ENCODE results near the gene INAVA. TPM values are rescaled to one million over a fixed set of nuclear protein-coding genes. Genes with fewer than 3 reads are reported as not detected.

Gene INAVA
- total RNA-seq, 2 experiments from 2014 or later: 0.15 to 2.6 TPM

- peaks cover 79% of the 10 kb centered on the region for H3K27me3 Mint-ChIP-seq
- no peak overlapping the region for H3K4me3 Mint-ChIP-seq
- no peak overlapping the region for H3K27ac Mint-ChIP-seq
- no peaks in the 10 kb centered on the region for H3K36me3 Mint-ChIP-seq
- no peaks in the 10 kb centered on the region for H3K9me3 Mint-ChIP-seq (ENCODE audit: low read depth)
- peaks cover 9% of the 10 kb centered on the region for H3K4me1 Mint-ChIP-seq
- DNase-seq: no peak
- CTCF ChIA-PET: interaction anchor here (0.6 kb wide), 1 partner anchor 9 kb away, joined by 3 read pairs; no protein-coding TSS in a partner anchor
- ATAC-seq: no peak
Measured at GRCh38 chr1:200896531-200897196, 2.0 kb downstream of the INAVA start.

DNA sequence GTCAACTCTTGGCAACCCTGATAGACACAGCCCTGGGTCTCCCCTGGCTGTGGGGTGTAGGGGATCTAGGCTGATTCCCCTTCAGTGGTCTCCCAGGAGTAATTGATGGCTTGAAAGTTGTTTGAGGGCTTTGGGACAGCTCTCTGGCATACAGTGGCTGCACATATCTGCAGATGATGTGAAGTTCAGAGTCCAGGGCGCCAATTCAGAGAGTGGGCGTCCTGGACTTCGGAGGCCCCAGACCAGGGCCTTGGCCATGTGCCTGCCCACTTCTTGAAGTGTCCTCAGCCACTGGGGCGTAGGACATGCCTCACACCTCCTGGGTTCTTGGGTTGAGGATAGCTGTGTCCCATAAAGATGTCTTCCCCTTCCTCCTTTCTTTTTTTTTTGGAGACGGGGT is 2.6 kb downstream of the INAVA start:
- no peaks in the 10 kb centered on the region for H3K36me3 Mint-ChIP-seq
- ATAC-seq (no peak), DNase-seq (no peak)
- no peak overlapping the region for H3K4me3 Mint-ChIP-seq
- no peak overlapping the region for H3K27ac Mint-ChIP-seq
- H3K4me1 Mint-ChIP-seq: peaks cover 5% of the 10 kb centered on the region
- CTCF ChIA-PET: interaction anchor here (0.6 kb wide), 1 partner anchor 9 kb away, joined by 3 read pairs; no protein-coding TSS in a partner anchor
- peaks cover 79% of the 10 kb centered on the region for H3K27me3 Mint-ChIP-seq
- H3K9me3 Mint-ChIP-seq (ENCODE audit: low read depth): no peaks in the 10 kb centered on the region

- Mint-ChIP-seq H3K4me1 (no peaks in the 10 kb centered on the region), H3K9me3 (ENCODE audit: low read depth) (no peaks in the 10 kb centered on the region), H3K36me3 (no peaks in the 10 kb centered on the region), H3K4me3 (no peak overlapping the region), H3K27me3 (peaks cover 75% of the 10 kb centered on the region), H3K27ac (no peak overlapping the region)
- ATAC-seq (no peak), DNase-seq (no peak)
- CTCF ChIA-PET: no interaction called here
Measured at GRCh38 chr1:200899015-200899386, 4.3 kb downstream of the INAVA start.

GRCh38 chr1:200899451-200899915 is 4.8 kb downstream of the INAVA start:
- no peak overlapping the region for H3K27ac Mint-ChIP-seq
- CTCF ChIA-PET: interaction anchor here (1.7 kb wide), 1 partner anchor 8 kb away, joined by 3 read pairs; no protein-coding TSS in a partner anchor
- H3K4me1 Mint-ChIP-seq: no peaks in the 10 kb centered on the region
- H3K36me3 Mint-ChIP-seq: no peaks in the 10 kb centered on the region
- H3K27me3 Mint-ChIP-seq: peaks cover 74% of the 10 kb centered on the region
- no peak overlapping the region for H3K4me3 Mint-ChIP-seq
- DNase-seq (no peak), ATAC-seq (no peak)
- H3K9me3 Mint-ChIP-seq (ENCODE audit: low read depth): no peaks in the 10 kb centered on the region

DNA sequence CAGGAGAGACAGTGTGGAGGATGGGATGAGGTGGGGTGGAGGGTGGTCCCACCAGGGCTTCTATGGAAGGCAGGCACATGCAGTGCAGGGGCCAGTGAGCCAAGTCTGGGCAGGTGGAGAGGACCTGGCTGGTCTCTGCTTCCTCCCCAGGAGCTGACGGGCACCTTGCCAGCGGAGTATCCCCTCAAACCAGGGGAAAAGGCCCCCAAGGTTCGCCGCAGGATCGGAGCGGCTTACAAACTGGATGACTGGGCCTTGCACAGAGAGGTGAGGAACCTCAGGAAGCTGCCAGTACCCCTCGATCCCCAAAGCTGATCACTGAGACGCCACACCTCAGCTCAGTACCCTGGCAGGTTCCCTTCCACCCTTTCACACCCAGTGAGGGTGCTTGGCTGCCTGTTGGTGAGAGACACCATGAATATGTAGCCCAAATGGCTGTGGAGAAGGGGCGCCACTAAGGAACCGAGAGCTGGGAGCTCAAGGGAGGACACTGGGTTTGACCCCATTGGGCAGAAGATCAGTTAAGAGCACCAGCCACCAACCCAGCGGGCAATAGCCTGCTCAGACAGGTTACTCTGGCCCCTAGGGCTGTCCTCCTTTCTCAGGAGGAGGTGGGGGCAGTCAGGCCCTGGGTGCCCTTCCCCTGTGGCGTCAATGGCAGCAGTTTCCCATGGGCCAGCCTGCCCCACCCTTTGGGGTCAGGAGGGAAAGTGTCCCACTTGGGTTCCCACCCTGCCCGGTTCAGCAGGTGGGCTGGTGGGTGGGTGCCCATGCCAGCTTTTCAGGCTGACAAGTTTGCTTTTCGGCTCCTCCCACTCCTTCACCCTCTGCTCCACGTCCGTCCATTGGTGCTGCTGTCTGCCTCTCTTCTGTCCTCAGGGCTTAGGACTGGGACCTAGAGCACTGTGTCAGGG is 5.5 kb downstream of the INAVA start:
- ATAC-seq (no peak), DNase-seq (no peak)
- H3K36me3 Mint-ChIP-seq: no peaks in the 10 kb centered on the region
- peaks cover 1% of the 10 kb centered on the region for H3K4me1 Mint-ChIP-seq
- no peak overlapping the region for H3K4me3 Mint-ChIP-seq
- no peak overlapping the region for H3K27ac Mint-ChIP-seq
- no peaks in the 10 kb centered on the region for H3K9me3 Mint-ChIP-seq (ENCODE audit: low read depth)
- CTCF ChIA-PET: interaction anchor here (1.7 kb wide), 1 partner anchor 9 kb away, joined by 3 read pairs; no protein-coding TSS in a partner anchor
- peaks cover 77% of the 10 kb centered on the region for H3K27me3 Mint-ChIP-seq

DNA sequence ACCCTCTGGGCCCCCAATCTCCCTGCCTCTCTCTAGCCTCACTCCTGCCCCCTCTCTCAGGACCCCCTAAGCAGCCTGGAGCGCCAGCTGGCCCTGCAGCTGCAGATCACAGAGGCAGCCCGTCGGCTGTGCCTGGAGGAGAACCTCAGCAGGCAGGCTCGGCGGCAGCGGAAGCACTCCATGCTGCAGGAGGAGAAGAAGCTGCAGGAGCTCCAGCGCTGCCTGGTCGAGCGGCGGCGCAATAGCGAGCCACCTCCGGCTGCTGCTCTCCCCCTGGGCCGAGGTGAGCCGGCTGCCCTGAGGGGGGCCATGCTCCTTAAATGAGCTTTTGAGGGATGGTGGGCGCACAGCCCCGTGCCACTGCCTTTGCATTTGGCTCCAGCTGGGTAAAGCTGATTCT is 6.2 kb downstream of the INAVA start:
- Mint-ChIP-seq H3K36me3 (no peaks in the 10 kb centered on the region), H3K27ac (no peak overlapping the region), H3K4me3 (no peak overlapping the region), H3K27me3 (peaks cover 77% of the 10 kb centered on the region), H3K4me1 (peaks cover 7% of the 10 kb centered on the region), H3K9me3 (ENCODE audit: low read depth) (no peaks in the 10 kb centered on the region)
- no peak for ATAC-seq
- CTCF ChIA-PET: interaction anchor here (1.7 kb wide), 1 partner anchor 10 kb away, joined by 3 read pairs; no protein-coding TSS in a partner anchor
- DNase-seq: no peak

DNA sequence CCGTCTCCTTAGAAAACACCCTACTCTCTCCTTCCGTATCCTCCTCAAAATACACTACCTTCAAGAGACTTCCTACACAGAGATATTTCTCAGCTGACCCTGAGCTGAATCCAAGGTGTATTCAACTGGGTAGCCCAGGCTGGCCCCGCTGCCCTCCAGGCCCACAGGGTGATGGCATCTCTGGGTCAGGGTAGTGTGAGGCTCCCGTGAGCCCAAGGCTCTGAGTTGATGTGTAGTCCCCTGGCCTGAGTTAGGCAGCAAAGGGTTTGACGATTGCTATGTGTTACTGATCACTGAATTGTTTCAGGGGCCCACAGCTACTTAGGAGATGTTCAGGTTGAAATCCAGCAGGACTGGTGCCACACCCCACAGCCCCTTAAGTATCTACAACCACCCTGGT is 6.7 kb downstream of the INAVA start:
- Mint-ChIP-seq H3K9me3 (ENCODE audit: low read depth) (no peaks in the 10 kb centered on the region), H3K4me1 (peaks cover 9% of the 10 kb centered on the region), H3K27me3 (peaks cover 75% of the 10 kb centered on the region), H3K36me3 (no peaks in the 10 kb centered on the region), H3K27ac (no peak overlapping the region), H3K4me3 (no peak overlapping the region)
- CTCF ChIA-PET: no interaction called here
- DNase-seq (no peak), ATAC-seq (no peak)

GRCh38 chr1:200901796-200902444 is 7.2 kb downstream of the INAVA start:
- DNase-seq (no peak), ATAC-seq (no peak)
- CTCF ChIA-PET: no interaction called here
- Mint-ChIP-seq H3K27me3 (peaks cover 76% of the 10 kb centered on the region), H3K27ac (no peak overlapping the region), H3K4me3 (no peak overlapping the region), H3K4me1 (peaks cover 11% of the 10 kb centered on the region), H3K9me3 (ENCODE audit: low read depth) (no peaks in the 10 kb centered on the region), H3K36me3 (no peaks in the 10 kb centered on the region)

DNA sequence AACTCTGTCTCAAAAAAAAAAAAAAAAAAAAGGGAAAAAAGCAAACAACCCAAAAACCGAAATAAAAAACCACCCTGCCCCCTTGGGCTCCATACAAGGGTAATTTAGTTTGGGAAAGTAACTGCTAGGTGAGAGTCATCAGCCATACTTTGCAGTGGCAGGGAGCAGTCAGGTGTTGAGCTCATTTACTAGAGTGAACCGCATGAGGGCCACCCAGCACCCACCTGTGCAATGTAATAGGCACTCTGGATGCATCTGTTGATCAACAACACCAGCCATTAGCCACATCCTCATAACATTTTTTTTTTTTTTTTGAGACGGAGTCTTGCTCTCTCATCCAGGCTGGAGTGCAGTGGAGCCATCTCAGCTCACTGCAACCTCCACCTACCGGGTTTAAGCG is 9.1 kb downstream of the INAVA start:
- H3K9me3 Mint-ChIP-seq (ENCODE audit: low read depth): no peaks in the 10 kb centered on the region
- peaks cover 75% of the 10 kb centered on the region for H3K27me3 Mint-ChIP-seq

GRCh38 chr1:200904772-200905171 is 10.1 kb downstream of the INAVA start:
- H3K27ac Mint-ChIP-seq: no peak overlapping the region
- ATAC-seq: no peak
- H3K27me3 Mint-ChIP-seq: peaks cover 76% of the 10 kb centered on the region
- no peaks in the 10 kb centered on the region for H3K9me3 Mint-ChIP-seq (ENCODE audit: low read depth)
- peaks cover 11% of the 10 kb centered on the region for H3K4me1 Mint-ChIP-seq
- no peak overlapping the region for H3K4me3 Mint-ChIP-seq
- H3K36me3 Mint-ChIP-seq: no peaks in the 10 kb centered on the region
- CTCF ChIA-PET: interaction anchor here (1.2 to 1.4 kb wide), 3 partner anchors 16 to 210 kb away, joined by 3 to 4 read pairs (median 3); no protein-coding TSS in a partner anchor
- DNase-seq: no peak

More for the DNA sequence above, 9.1 kb downstream of the INAVA start:
- H3K36me3 Mint-ChIP-seq: no peaks in the 10 kb centered on the region
- H3K27ac Mint-ChIP-seq: no peak overlapping the region
- no peak for ATAC-seq
- no peak overlapping the region for H3K4me3 Mint-ChIP-seq
- CTCF ChIA-PET: interaction anchor here (1.3 kb wide), 1 partner anchor 16 kb away, joined by 3 read pairs; no protein-coding TSS in a partner anchor
- no peak for DNase-seq
- peaks cover 11% of the 10 kb centered on the region for H3K4me1 Mint-ChIP-seq

- ATAC-seq: peak; percentile 91
- Mint-ChIP-seq H3K4me1 (peaks cover 11% of the 10 kb centered on the region), H3K27me3 (peaks cover 82% of the 10 kb centered on the region)
Measured at GRCh38 chr1:200905411-200906052, 10.8 kb downstream of the INAVA start.

GRCh38 chr1:200906491-200906890 is 11.8 kb downstream of the INAVA start:
- ATAC-seq (no peak), DNase-seq (no peak)
- CTCF ChIA-PET: interaction anchor here (1.3 kb wide), 1 partner anchor 10 kb away, joined by 3 read pairs; no protein-coding TSS in a partner anchor
- H3K4me3 Mint-ChIP-seq: no peak overlapping the region
- no peaks in the 10 kb centered on the region for H3K9me3 Mint-ChIP-seq (ENCODE audit: low read depth)
- H3K4me1 Mint-ChIP-seq: peaks cover 11% of the 10 kb centered on the region
- H3K27me3 Mint-ChIP-seq: peaks cover 80% of the 10 kb centered on the region
- no peak overlapping the region for H3K27ac Mint-ChIP-seq
- no peaks in the 10 kb centered on the region for H3K36me3 Mint-ChIP-seq

More at GRCh38 chr1:200905411-200906052, 10.8 kb downstream of the INAVA start:
- H3K27ac Mint-ChIP-seq: no peak overlapping the region
- no peak overlapping the region for H3K4me3 Mint-ChIP-seq
- no peaks in the 10 kb centered on the region for H3K36me3 Mint-ChIP-seq
- peak; percentile 75 for DNase-seq
- CTCF ChIA-PET: interaction anchor here (0.5 to 1.4 kb wide), 6 partner anchors 9 to 284 kb away, joined by 3 to 4 read pairs (median 3); no protein-coding TSS in a partner anchor
- no peaks in the 10 kb centered on the region for H3K9me3 Mint-ChIP-seq (ENCODE audit: low read depth)

Data from activated CD8-positive, alpha-beta memory T cell treated with anti-CD3 and anti-CD28 coated beads, Interleukin-2, amount 10 ng/mL, durations not matched to agents 7 days and 5 days (primary cell).